CD8-positive, alpha-beta memory T cell (primary cell): ENCODE results near the gene RPS6KB2. TPM values are rescaled to one million over a fixed set of nuclear protein-coding genes. Genes with fewer than 3 reads are reported as not detected.

Experiments
- CTCF ChIA-PET: fragments of 350-600 bp; sonication (Branson Sonifier 250); formaldehyde crosslinking; loops from one replicate; lab custom pipeline; 2021; ENCODE audit warnings: antibody characterized with exemption; lab: Charles Lee
- POLR2A ChIA-PET: fragments of 350-600 bp; sonication (Branson Sonifier 250); formaldehyde crosslinking; loops from one replicate; lab custom pipeline; 2021; ENCODE audit warnings: antibody characterized with exemption; lab: Charles Lee
- DNase-seq, 5 donors: peaks; one replicate each; pipeline versions ENCODE4 v3.0.0 to v3.0.0-alpha.2; 2020 to 2022; ENCODE audit warnings: mixed read lengths in 1 of 5
- H3K27ac ChIP-seq: one replicate; pipeline ENCODE4 v1.7.0; 2013; ENCODE audit warnings: low read depth, mild to moderate bottlenecking, low read length, moderate library complexity
- H3K27me3 ChIP-seq: 2 replicates; pipeline ENCODE4 v1.7.0; 2013; ENCODE audit warnings: low read length, mild to moderate bottlenecking; ENCODE audit not compliant: insufficient read depth, poor library complexity, severe bottlenecking
- H3K36me3 ChIP-seq: 2 replicates; pipeline ENCODE4 v1.7.0; 2013; ENCODE audit warnings: mild to moderate bottlenecking, low read length, moderate library complexity; ENCODE audit not compliant: insufficient read depth
- H3K4me1 ChIP-seq: 2 replicates; pipeline ENCODE4 v1.7.0; 2013; ENCODE audit warnings: mild to moderate bottlenecking, low read length, moderate library complexity; ENCODE audit not compliant: insufficient read depth
- H3K4me3 ChIP-seq: 2 replicates; pipeline ENCODE4 v1.7.0; 2013; ENCODE audit warnings: mild to moderate bottlenecking, low read length
- H3K9me3 ChIP-seq: 2 replicates; pipeline ENCODE4 v1.7.0; 2013; ENCODE audit warnings: mild to moderate bottlenecking, low read length
- H3K27ac Mint-ChIP-seq, 8 donors: one replicate each; pipeline ENCODE4 v1.8.0; 2020 to 2021; ENCODE audit warnings: mixed read lengths in 8 of 8, mild to moderate bottlenecking in 6 of 8, inconsistent platforms in 3 of 8, moderate library complexity in 3 of 8
- H3K27me3 Mint-ChIP-seq, 2 donors: one replicate each; pipeline ENCODE4 v1.8.0; 2020 to 2021; ENCODE audit warnings: mixed read lengths in 2 of 2, mild to moderate bottlenecking in 1 of 2, moderate library complexity in 1 of 2
- H3K36me3 Mint-ChIP-seq, 3 donors: one replicate each; pipeline ENCODE4 v1.8.0; 2020 to 2021; ENCODE audit warnings: mixed read lengths in 3 of 3, inconsistent platforms in 1 of 3, mild to moderate bottlenecking in 1 of 3
- H3K4me1 Mint-ChIP-seq, 3 donors: one replicate each; pipeline ENCODE4 v1.8.0; 2020 to 2021; ENCODE audit warnings: mixed read lengths in 3 of 3, inconsistent platforms in 1 of 3, mild to moderate bottlenecking in 1 of 3
- H3K4me3 Mint-ChIP-seq, 7 donors: one replicate each; pipeline ENCODE4 v1.8.0; 2020 to 2021; ENCODE audit warnings: mixed read lengths in 7 of 7, mild to moderate bottlenecking in 6 of 7, moderate library complexity in 4 of 7, inconsistent platforms in 2 of 7
- H3K9me3 Mint-ChIP-seq, 5 donors: one replicate each; pipeline ENCODE4 v1.8.0; 2020 to 2022; ENCODE audit warnings: mixed read lengths in 5 of 5, mild to moderate bottlenecking in 3 of 5, moderate library complexity in 2 of 5, inconsistent platforms in 1 of 5
- polyA plus RNA-seq: library from polyadenylated mRNA; unstranded; fragments of 300-500 nt; fragmentation: Illumina TruSeq; gene quantifications from one replicate; pipeline ENCODE4 v1.2.3, GENCODE V29; 2021
- total RNA-seq, 2 experiments: library from RNA; stranded (reverse); gene quantifications; one replicate each; pipeline ENCODE4 v1.2.3, GENCODE V29; 2021

RPS6KB2 gene
- total and polyA plus RNA-seq, 3 experiments from 2014 or later, result 54.0 to 88.4 (median 86.0) TPM

GRCh38 chr11:67418476-67419281 is 9.6 kb upstream of the RPS6KB2 start:
- H3K4me1 ChIP-seq, result peaks cover 60% of the 10 kb centered on the region
- H3K9me3 Mint-ChIP-seq, result no peaks in the 10 kb centered on the region
- no peak overlapping the region for H3K27ac ChIP-seq
- ChIA-PET POLR2A (interaction anchor here (1.1 to 5.9 kb wide), 7 partner anchors 10 to 65 kb away, joined by 5 to 111 read pairs (median 22); partner anchors contain the start of genes POLD4, PPP1CA, PTPRCAP and RPS6KB2), CTCF (interaction anchor here (0.9 to 9.8 kb wide), 5 partner anchors 10 to 50 kb away, joined by 3 to 108 read pairs (median 6); partner anchors contain the start of genes PPP1CA, TBC1D10C and TMEM134)
- H3K4me3 Mint-ChIP-seq, result peak overlapping the region; percentile 73 to 83 (median 80)
- no peaks in the 10 kb centered on the region for H3K36me3 ChIP-seq
- peak in 2 of 5 donors; percentile 64 to 70 for DNase-seq
- H3K36me3 Mint-ChIP-seq, result no peaks in the 10 kb centered on the region
- H3K27me3 Mint-ChIP-seq, result no peaks in the 10 kb centered on the region
- H3K27ac Mint-ChIP-seq, result peak overlapping the region; percentile 47 to 89 (median 81)
- H3K9me3 ChIP-seq, result no peaks in the 10 kb centered on the region
- H3K4me3 ChIP-seq, result peak overlapping the region; percentile 58
- no peaks in the 10 kb centered on the region for H3K27me3 ChIP-seq
- H3K4me1 Mint-ChIP-seq, result peaks cover 48 to 66% (median 58%) of the 10 kb centered on the region in 3 donors

GRCh38 chr11:67419325-67420049 is 8.8 kb upstream of the RPS6KB2 start:
- Mint-ChIP-seq H3K36me3 (no peaks in the 10 kb centered on the region), H3K4me1 (peaks cover 47 to 66% (median 57%) of the 10 kb centered on the region in 3 donors), H3K27ac (peak overlapping the region; percentile 78 to 91 (median 86)), H3K9me3 (no peaks in the 10 kb centered on the region), H3K27me3 (no peaks in the 10 kb centered on the region), H3K4me3 (peak overlapping the region; percentile 75 to 90 (median 83))
- H3K4me1 ChIP-seq, result peaks cover 58% of the 10 kb centered on the region
- H3K4me3 ChIP-seq, result peak overlapping the region; percentile 58
- no peaks in the 10 kb centered on the region for H3K27me3 ChIP-seq
- H3K27ac ChIP-seq, result no peak overlapping the region
- H3K36me3 ChIP-seq, result no peaks in the 10 kb centered on the region
- no peaks in the 10 kb centered on the region for H3K9me3 ChIP-seq
- DNase-seq, result no peak
- CTCF ChIA-PET, result interaction anchor here (0.7 to 9.8 kb wide), 6 partner anchors 11 to 74 kb away, joined by 3 to 108 read pairs (median 8); partner anchors contain the start of genes PPP1CA, PTPRCAP, TBC1D10C and TMEM134
- POLR2A ChIA-PET, result interaction anchor here (0.7 to 5.9 kb wide), 8 partner anchors 9 to 66 kb away, joined by 4 to 111 read pairs (median 14); partner anchors contain the start of genes POLD4, PPP1CA, PTPRCAP and RPS6KB2

- peaks cover 42 to 62% (median 52%) of the 10 kb centered on the region in 3 donors for H3K4me1 Mint-ChIP-seq
- H3K4me3 Mint-ChIP-seq, result peak overlapping the region; percentile 73 to 90 (median 83)
- H3K9me3 ChIP-seq, result no peaks in the 10 kb centered on the region
- H3K36me3 ChIP-seq, result no peaks in the 10 kb centered on the region
- peak overlapping the region; percentile 58 for H3K4me3 ChIP-seq
- H3K4me1 ChIP-seq, result peaks cover 51% of the 10 kb centered on the region
- no peak for DNase-seq
- H3K9me3 Mint-ChIP-seq, result no peaks in the 10 kb centered on the region
- ChIA-PET CTCF (interaction anchor here (0.7 to 9.8 kb wide), 7 partner anchors 11 to 75 kb away, joined by 3 to 108 read pairs (median 3); partner anchors contain the start of genes PPP1CA, PTPRCAP, RAD9A and TBC1D10C), POLR2A (interaction anchor here (0.7 to 5.9 kb wide), 10 partner anchors 8 to 67 kb away, joined by 3 to 111 read pairs (median 8); partner anchors contain the start of genes POLD4, PPP1CA, PTPRCAP and RPS6KB2)
- H3K27ac Mint-ChIP-seq, result peak overlapping the region; percentile 78 to 95 (median 86)
- H3K27me3 Mint-ChIP-seq, result no peaks in the 10 kb centered on the region
- H3K36me3 Mint-ChIP-seq, result no peaks in the 10 kb centered on the region
- no peaks in the 10 kb centered on the region for H3K27me3 ChIP-seq
- H3K27ac ChIP-seq, result peak overlapping the region; percentile 51
Measured at GRCh38 chr11:67420147-67420645, 8.1 kb upstream of the RPS6KB2 start.

- Histone ChIP-seq H3K36me3 (no peaks in the 10 kb centered on the region), H3K27me3 (no peaks in the 10 kb centered on the region), H3K27ac (peak overlapping the region; percentile 51), H3K9me3 (no peaks in the 10 kb centered on the region), H3K4me1 (peaks cover 49% of the 10 kb centered on the region), H3K4me3 (peak overlapping the region; percentile 58)
- Mint-ChIP-seq H3K4me3 (peak overlapping the region; percentile 70 to 90 (median 83)), H3K4me1 (peaks cover 43 to 62% (median 51%) of the 10 kb centered on the region in 3 donors), H3K27ac (peak overlapping the region; percentile 75 to 95 (median 88)), H3K9me3 (no peaks in the 10 kb centered on the region), H3K36me3 (no peaks in the 10 kb centered on the region), H3K27me3 (peaks cover 0 to under 1% of the 10 kb centered on the region in 2 donors)
- POLR2A ChIA-PET, result interaction anchor here (0.6 to 5.9 kb wide), 10 partner anchors 8 to 83 kb away, joined by 3 to 111 read pairs (median 6); partner anchors contain the start of genes POLD4, PPP1CA, PTPRCAP and RPS6KB2
- DNase-seq, result peak; percentile 97 to 99 (median 98)
- CTCF ChIA-PET, result interaction anchor here (1.2 to 9.8 kb wide), 5 partner anchors 10 to 48 kb away, joined by 3 to 108 read pairs (median 9); partner anchors contain the start of genes PPP1CA, RAD9A, TBC1D10C and TMEM134
Measured at GRCh38 chr11:67420646-67421429, 7.5 kb upstream of the RPS6KB2 start.

- ChIA-PET CTCF (interaction anchor here (1.2 to 9.8 kb wide), 4 partner anchors 10 to 30 kb away, joined by 3 to 108 read pairs (median 8); partner anchors contain the start of genes PPP1CA, RAD9A and TBC1D10C), POLR2A (interaction anchor here (0.6 to 5.9 kb wide), 8 partner anchors 9 to 83 kb away, joined by 3 to 111 read pairs (median 8); partner anchors contain the start of genes POLD4, PPP1CA, PTPRCAP and TBC1D10C)
- Mint-ChIP-seq H3K4me3 (peak overlapping the region; percentile 46 to 83 (median 71)), H3K27ac (peak overlapping the region in 7 of 8 donors; percentile 75 to 94 (median 84)), H3K36me3 (no peaks in the 10 kb centered on the region), H3K27me3 (peaks cover 0 to 1% of the 10 kb centered on the region in 2 donors), H3K4me1 (peaks cover 36 to 55% (median 44%) of the 10 kb centered on the region in 3 donors), H3K9me3 (no peaks in the 10 kb centered on the region)
- Histone ChIP-seq H3K4me3 (peak overlapping the region; percentile 54), H3K4me1 (peaks cover 42% of the 10 kb centered on the region), H3K27me3 (no peaks in the 10 kb centered on the region), H3K27ac (no peak overlapping the region), H3K36me3 (no peaks in the 10 kb centered on the region), H3K9me3 (no peaks in the 10 kb centered on the region)
- DNase-seq, result no peak
Measured at GRCh38 chr11:67421430-67422031, 6.8 kb upstream of the RPS6KB2 start.

DNA sequence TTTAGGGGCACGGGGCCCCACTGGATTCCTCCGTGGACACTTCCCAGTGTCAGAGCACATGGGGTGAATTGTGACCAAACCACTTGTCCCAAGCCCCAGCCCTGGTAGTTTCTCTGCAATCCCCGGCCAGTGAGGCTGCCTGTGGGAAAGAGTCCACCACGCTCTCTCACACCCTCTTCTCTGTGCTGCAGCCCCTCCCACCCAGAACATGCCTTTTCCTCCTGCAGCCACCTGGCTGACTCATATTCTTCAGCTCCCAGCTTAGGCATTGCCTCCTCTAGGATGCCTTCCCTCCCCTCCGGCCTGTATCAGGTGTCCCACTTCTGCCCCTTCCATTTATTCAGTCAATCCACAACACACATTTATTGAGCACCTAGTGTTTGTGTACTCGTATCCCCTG is 5.4 kb upstream of the RPS6KB2 start:
- Histone ChIP-seq H3K9me3 (no peaks in the 10 kb centered on the region), H3K27me3 (no peaks in the 10 kb centered on the region), H3K4me1 (peaks cover 36% of the 10 kb centered on the region), H3K36me3 (no peaks in the 10 kb centered on the region), H3K4me3 (no peak overlapping the region), H3K27ac (no peak overlapping the region)
- POLR2A ChIA-PET, result interaction anchor here (0.6 to 1.2 kb wide), 5 partner anchors 8 to 580 kb away, joined by 3 to 7 read pairs (median 3); partner anchors contain the start of gene TBC1D10C
- CTCF ChIA-PET, result interaction anchor here (1.7 to 2.2 kb wide), 2 partner anchors 14 to 21 kb away, joined by 6 to 10 read pairs; partner anchors contain the start of gene PPP1CA
- no peak for DNase-seq
- peak overlapping the region in 3 of 8 donors; percentile 22 to 75 (median 73) for H3K27ac Mint-ChIP-seq
- H3K9me3 Mint-ChIP-seq, result no peaks in the 10 kb centered on the region
- peak overlapping the region in 1 of 7 donors; percentile 24 for H3K4me3 Mint-ChIP-seq
- peaks cover 0 to 3% of the 10 kb centered on the region in 2 donors for H3K27me3 Mint-ChIP-seq
- peaks cover 0 to under 1% (median 0%) of the 10 kb centered on the region in 3 donors for H3K36me3 Mint-ChIP-seq
- H3K4me1 Mint-ChIP-seq, result peaks cover 35 to 50% (median 42%) of the 10 kb centered on the region in 3 donors
